GM18909 (cell line): Measurements from ENCODE around the gene FRRS1.

Experiments used
- ATAC-seq: cut with Tn5 transposase; IDR thresholded peaks from one replicate; pipeline ENCODE4 v1.9.1; 2021; ENCODE audit warnings: mild to moderate bottlenecking; ENCODE audit not compliant: unreplicated experiment, poor library complexity

The FRRS1 gene

DNA sequence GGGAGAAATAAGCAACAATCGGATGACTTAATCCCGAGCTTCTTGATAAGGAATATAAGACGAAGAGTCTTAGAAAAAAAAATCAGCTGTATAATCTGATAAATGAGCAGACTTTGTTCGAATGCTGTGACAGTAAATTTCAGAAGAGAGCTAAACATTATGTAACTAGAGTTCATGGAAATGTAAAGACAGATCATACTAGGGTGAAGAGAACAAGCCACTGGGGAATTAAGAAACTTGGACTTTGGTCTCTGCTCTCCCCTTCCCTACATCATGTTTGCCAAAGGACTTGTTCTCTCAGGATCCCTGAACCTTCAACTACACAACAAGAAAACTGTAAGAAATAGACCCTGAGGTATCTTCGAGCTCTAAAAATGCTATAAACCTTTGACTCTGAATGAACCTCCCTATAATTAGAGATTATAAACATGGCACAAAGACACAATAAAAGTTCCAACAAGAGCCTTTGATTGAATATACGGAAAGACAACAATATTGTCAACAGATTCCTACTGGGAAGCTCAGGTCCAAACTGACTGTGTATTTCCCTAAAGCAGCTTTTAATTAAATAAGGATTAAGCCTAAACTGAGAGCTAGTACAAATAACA lies 27.5 kb downstream of the FRRS1 start:
- no peak for ATAC-seq

DNA sequence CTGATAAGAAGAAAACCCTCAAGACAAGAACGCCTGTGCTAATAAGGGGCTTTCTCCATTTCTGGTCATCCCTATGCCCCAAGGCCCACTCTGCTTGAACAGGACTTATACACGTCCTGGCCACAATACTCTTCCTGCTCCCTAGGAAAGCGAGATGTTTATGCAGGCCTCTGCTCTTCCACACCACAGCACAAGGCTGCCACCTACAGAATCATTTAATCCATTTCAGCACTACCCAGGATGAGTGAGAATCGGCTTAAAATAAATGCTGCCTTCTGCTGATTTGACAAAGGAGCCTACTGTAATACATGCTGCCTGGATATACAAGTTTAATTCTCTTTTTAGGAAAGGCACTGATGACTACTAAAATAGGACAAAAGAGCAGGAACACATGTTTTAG lies 29.4 kb downstream of the FRRS1 start:
- peak; percentile 59 for ATAC-seq

DNA sequence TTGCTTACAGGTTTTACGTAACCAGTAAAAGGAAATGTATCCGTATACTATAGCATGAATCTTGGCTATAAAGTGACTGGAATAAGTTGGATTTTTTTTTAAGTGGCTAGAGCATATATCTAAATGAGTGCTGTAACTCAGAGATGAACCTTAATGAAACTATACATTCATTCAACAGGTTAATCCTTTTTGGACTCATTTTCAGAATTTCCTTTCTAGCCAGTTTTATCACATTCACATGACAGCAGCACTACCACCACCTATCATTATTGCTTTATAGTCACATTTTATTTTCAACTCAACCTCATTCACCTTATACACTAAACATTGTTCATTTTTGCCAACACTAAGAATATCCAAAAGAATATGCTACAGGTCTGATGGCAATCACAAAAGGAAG lies 30.6 kb downstream of the FRRS1 start:
- ATAC-seq, result no peak

DNA sequence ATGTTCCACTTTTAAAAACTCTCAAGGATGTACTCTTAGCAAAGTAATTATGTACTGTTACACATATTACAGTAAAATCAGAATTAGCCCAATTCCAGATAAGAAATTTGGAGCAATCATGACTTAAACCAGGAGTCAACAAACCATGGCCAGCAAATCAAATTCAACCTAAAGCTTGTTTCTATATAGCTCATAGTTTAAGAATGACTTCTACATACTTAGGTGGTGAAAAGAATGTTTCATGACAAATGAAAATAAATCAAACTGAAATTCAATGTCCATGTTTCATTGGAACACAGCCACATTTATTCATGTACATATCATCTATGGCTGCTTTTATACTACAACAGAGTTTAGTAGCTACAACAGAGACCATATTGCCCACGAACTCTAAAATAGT lies 35.1 kb downstream of the FRRS1 start:
- ATAC-seq, result no peak

DNA sequence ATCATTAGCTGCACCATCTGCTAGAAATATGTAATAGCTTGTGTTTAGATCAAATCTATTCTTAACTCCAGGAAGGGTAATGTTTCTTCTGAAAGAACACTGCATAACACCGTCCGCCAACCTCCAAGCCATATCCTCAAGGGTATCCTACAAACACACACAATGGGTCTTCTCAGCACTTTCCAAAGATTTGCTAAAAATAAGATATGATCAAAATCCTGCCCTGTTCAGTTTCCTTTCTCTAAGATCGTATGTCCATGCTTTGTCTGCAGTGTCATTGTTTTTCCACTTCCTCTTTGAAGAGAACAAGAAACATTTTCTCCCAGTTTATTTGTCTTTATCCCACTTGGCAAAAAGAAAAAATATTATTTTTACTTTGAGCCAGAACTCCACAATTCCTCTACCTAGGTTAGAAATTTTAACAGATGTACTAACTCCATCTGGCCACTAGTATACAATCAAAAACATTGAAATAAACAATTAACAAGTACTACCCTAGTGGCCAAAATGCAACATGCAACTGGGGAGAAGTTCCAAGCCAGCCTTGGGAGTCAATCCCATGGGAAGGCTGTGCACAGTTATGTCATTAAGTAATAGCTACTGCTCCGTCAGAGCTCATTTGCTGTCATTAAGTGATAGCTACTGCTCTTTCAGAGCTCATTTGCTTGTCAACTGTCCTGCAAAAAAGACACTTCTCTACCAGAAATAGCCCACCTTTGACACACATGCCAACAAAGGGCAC lies 37.8 kb downstream of the FRRS1 start:
- ATAC-seq, result peak; percentile 67

DNA sequence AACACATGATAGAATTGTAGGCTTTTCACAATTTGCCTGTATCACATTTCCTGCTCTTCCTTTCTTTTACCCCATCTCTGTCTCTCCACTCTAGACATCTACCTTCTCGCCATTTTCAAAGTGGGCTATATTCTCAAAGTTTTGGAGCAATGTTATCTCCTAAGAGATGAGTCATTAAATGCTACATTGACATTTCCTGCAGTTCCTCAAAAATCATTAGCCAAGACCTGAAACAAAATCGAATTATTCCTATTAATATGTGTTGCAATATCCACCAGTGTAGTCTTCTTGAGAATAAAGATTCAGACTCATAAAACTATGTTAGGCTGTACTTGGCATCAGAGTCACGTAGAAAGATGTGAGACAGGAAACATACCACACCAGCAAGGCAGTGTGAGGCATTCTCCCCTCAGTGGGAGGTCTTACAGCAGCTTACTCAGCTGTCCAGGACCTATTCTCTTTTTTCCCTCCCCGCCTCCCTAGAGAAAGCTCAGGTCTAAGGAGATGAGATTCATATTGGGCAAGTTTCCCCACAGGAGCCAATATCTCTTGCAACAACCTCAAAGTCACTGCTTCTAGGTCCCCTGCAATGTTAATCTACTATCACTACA lies 38.8 kb downstream of the FRRS1 start:
- no peak for ATAC-seq

DNA sequence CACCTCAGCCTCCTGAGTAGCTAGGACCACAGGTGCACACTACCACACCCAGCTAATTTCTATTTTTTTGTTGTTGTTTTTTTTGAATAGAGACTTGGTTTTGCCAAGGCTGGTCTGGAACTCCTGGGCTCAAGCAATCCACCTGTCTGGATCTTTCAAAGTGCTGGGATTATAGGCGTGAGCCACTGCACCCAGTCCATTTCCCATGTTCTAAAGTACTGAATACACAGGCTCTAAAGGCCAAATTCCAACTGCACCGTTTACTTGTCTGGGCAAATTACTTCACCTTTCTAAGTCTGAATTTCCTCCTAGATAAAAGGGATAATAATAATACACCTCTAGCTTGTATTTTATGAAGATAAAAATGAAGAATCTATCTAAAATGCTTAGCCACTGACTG lies 39.6 kb downstream of the FRRS1 start:
- ATAC-seq, result no peak

DNA sequence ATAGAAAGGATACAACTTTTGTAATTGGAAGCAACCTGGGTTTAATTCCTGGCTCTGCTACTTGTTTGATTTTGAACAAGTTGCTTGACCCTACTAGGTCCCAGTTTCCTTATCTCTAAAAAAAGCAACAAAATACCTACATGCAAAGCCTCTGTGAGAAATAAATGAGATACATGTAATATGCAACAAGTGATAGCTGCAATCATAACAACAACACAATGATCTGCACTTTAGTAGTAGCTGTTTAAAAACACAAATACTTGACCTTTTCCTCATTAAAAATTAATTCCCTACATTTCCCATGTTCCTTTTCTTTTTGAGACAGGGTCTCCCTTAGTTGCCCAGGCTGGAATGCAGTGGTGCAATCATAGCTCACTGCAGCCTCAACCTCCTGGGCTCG lies 40.0 kb downstream of the FRRS1 start:
- ATAC-seq, result no peak

DNA sequence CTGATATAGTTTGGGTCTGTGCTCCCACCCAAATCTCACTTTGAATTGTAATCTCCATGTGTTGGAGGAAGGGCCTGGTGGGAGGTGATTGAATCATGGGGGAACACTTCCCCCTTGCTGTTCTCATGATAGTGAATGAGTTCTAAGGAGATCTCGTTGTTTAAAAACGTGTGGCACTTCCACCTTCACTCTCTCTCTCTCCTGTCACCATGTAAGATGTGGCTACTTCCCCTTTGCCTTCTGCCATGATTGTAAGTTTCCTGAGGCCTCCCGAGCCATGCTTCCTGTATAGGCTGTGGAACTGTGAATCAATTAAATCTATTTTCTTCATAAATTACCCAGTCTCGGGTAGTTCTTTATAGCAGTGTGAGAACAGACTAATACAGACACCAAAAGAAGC lies 40.4 kb downstream of the FRRS1 start:
- ATAC-seq, result no peak

DNA sequence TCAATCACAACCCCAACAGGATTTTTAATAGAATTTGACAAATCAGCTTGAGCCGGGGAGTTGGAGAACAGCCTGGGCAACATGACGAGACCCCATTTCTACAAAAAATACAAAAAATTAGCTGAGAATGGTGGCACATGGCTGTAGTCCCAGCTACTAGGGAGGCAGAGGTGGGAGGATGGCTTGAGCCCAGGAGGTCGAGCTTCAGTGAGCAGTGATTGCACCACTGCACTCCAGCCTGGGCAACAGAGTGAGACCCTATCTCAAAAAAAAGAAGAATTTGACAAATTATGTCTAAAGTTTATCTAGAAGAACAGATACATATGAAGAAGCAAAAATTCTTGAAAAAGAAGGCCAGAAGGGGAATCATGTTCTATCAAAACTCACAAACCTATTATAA lies 43.2 kb downstream of the FRRS1 start:
- ATAC-seq, result no peak

DNA sequence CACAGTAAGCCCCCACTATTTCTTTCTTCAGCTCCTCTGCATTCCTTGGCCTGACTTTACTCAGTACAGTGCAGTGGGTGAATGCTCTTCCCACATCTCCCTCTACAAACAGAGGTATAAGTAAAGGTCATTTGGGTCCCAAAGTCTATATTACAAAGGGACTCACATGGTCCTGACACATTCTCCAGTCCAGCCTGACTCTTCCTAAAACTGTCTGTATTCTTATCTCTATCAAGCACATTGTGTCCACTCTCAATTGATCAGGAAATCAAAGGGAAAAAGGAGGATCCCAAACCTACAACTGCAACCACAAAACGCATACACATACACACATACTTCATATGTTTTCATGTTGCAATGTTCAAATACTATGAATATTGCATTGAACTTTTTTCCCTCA lies 49.4 kb downstream of the FRRS1 start:
- ATAC-seq, result no peak

DNA sequence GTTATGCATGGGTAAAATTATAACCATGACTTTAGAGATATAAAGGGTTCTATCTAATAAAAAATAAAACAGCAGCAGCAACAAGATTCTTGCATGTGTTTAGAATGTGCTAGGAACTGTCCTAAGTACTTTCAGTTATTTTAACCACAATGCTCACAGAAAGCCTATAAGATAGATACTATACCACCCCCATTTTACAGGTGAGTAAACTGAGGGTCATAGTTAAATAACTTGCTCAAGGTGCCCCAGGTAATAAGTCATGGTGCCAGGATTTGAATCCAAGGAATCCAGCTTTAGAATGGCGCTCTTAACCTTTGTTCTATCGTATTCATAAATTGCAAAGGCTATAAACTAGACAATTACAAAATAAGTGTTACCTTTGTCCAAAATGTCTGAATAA lies 53.4 kb downstream of the FRRS1 start:
- no peak for ATAC-seq

DNA sequence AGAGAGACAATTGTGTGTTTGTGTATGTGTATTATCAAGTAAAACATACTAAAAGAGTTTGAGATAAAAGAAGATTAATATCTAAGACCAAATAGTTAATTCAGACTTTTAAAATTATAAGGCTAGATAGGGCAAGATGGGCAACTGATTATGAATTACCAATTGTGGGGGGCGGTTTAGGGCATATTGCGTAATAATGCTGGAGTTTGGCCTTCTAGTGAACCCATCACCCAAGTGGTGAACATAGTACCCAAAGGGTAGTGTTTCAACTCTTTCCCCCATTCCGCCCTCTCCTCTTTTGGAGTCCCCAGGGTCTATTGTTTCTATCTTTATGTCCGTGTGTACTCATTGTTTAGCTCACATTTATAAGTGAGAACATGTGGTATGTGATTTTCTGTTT lies 55.4 kb downstream of the FRRS1 start:
- ATAC-seq, result no peak

DNA sequence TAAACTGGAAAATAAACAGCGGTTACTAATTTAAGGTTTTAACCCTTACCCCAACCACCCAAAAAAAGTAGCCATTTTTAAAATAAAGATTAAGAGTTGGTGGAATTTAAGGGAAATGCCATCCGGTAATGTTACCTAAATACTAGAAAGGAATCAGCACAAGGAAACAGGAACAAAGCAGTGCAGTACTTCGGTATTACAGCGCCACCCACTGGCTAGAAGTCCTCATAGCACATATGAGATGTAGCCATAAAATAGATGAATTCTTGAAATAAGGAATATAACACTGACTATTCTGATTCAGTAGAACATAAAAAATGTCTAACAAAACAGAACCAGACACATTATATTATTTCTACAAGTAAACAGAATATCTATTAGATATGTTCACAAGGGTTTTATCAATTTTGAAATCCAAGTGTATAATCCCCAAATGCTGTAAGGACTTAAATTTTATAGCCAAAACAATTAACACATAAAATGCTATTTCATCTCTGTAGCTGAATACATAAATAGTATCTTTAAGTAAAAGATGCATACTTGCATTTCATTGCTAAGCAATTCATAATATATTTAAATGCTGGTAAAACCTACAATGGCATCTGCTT lies 58.8 kb downstream of the FRRS1 start:
- ATAC-seq, result peak; percentile 87

DNA sequence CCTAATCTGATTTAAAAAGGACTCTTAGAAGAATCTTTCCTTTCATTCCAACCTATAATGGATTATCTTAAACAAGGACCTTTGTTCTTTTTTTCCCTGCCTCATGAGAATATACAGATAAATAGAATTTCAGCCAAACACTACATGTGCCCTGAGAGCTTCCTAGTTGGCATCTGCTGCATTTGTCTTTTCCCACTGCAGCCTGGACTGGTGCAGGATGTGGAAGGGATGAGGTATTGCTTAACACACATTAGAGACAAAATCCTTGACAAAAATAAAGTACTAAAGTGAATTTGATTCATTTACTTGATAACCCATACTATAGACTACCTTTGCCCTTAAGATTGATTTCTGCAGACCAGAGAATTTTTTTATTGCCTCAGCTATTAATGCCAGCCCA lies 61.0 kb downstream of the FRRS1 start:
- no peak for ATAC-seq

DNA sequence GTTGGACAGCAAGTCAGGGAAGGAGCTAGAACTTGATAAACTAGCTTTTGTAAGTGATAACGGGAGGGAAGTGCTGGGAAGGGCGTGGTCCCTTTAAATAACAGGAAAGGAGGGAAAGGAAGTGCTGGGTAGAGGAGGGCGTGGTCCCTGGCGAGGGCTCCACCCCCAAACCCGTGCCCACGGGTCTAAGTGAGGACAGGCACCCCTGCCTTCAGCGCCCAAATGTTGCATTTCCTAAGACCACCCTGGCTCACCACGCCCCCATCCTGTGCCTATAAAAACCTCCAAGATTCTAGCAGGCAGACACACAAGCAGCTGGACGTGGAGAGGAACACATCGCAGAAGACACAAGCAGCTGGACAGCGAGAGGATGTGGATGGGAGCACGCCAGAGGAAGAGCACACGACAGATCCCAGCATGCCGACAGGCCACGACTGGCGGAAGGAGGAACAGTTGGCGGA lies 62.0 kb downstream of the FRRS1 start:
- ATAC-seq, result no peak

DNA sequence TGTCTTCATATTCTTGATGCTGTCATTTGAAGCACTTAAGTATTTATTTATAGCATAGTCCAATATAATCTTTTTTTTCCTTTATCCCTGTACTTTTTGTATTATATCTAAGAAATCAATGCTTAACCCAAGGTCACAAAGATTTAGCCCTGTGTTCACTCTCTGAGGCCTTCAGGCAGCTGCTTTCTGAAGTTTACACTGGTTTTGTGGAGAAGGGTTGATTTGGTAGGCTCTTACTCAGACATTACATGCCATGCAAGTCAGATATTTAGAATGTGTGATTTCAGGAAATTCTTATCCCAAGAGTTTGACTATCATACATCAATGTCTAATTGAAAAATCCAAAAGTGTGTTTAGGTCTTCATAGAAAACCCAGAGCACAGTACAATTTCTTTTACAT lies 64.2 kb downstream of the FRRS1 start:
- ATAC-seq, result no peak

DNA sequence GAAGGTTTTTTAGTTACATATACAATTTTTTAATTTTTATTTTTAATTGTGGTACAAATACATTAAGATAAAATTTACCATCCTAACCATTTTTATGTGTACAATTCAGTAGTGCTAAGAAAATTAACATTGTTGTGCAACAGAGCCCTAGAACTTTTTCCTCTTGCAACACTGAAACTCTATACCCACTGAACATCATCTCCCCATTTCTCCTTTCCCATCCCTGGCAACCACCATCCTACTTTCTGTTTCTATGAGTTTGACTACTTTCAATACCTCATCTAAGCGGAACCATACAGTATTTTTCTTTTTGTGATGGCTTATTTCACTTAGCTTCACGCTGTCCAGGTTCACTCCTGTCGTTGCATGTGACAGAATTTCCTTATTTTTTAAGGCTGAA lies 66.4 kb downstream of the FRRS1 start:
- ATAC-seq, result no peak

DNA sequence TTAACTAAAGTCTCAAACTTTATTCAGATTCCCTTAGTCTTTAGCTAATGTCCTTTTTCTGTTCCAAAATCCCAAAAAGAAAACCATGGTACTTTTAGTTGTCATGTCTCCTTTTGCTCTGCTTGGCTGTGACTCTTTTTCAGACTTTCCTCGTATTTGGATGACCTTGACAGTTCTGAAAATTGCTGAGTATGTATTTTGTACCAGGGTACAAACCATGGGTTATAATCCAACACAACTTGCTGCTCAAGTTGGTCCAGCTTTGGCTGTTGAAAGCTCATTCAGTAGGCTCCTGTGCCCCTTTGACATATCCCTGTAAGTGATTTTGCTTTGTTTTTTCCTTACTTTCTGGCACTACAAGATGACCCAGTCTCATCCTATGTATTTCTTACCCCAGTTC lies 68.9 kb downstream of the FRRS1 start:
- no peak for ATAC-seq

DNA sequence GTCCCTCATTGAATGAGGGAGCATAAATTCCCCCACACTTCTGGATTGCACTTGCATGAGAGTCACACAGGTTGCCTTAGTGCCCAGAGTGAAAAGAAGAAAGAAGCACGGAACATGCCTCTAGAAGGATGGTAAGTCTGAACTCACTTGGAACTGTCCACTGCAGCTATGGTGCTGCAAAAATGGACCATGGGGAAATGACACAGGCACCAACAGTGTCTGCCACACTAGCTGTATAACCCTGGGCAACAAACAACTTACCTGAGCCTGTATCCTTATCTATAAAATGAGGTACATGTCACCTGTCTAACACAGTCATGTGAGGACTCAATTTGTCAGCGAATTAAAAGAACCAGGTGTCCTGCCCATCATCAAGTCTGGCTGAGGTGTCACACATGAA lies 69.8 kb downstream of the FRRS1 start:
- no peak for ATAC-seq

DNA sequence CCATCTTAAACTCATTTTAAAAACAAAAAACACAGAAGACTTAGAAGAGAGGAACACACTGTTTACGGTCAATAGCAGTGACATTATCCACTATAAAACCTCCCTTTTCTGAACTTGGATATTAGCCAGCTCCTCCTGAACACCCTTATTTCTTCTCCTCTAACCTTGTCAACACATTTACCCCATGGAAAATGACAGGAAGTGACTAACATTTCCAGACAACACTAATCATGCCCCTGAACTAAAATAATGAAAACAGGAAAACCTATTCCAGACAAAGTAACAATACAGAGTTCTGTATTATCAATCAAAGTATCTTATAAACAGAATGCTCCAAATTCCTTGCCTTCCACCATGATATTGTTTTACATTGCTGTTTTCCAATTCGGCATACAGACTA lies 75.3 kb downstream of the FRRS1 start:
- ATAC-seq, result no peak
